H1 (cell line): ENCODE results near the gene MYO5B. TPM values are rescaled to one million over a fixed set of nuclear protein-coding genes. Genes with fewer than 3 reads are reported as not detected.

ENCODE experiments used
- CEBPB ChIP-seq: IDR thresholded peaks from 2 replicates; pipeline ENCODE4 v1.6.1; 2012; ENCODE audit warnings: low read depth, low read length
- PHF8 ChIP-seq: fragments of 200-600 bp; sonication (generic); conservative IDR thresholded peaks from 2 replicates; pipeline ENCODE4 v1.7.1; 2012; ENCODE audit warnings: low read depth, mild to moderate bottlenecking, inconsistent platforms, low read length, moderate library complexity
- polyA plus RNA-seq, 7 experiments: library from polyadenylated mRNA; depleted of rRNA in 3 of 7; stranded (reverse) in 5 of 7; unstranded in 2 of 7; fragments of >200 nt in 5 of 7; fragments of 200-250 nt in 2 of 7; gene quantifications; 1 replicate in 5 of 7; 2 replicates in 1 of 7; 4 replicates in 1 of 7; pipeline versions ENCODE4 v1.2.1 to v1.2.3, GENCODE V29; 2011 to 2013; ENCODE audit warnings: missing spikeins in 2 of 7, mixed read lengths in 2 of 7
- total RNA-seq: library from RNA; stranded (reverse); fragmentation: NEBNext Ultra II Directional; extraction: Animal tissue kit (Norgen Biotek cat#: 25700); gene quantifications from 2 replicates; pipeline ENCODE4 v1.2.1, GENCODE V29; 2021

MYO5B gene
- total and polyA plus RNA-seq, 2 of the 8 experiments (the other 6 are each of a cell fraction or from before 2014, with no cell fraction given), result 6.4 to 7.7 TPM

DNA sequence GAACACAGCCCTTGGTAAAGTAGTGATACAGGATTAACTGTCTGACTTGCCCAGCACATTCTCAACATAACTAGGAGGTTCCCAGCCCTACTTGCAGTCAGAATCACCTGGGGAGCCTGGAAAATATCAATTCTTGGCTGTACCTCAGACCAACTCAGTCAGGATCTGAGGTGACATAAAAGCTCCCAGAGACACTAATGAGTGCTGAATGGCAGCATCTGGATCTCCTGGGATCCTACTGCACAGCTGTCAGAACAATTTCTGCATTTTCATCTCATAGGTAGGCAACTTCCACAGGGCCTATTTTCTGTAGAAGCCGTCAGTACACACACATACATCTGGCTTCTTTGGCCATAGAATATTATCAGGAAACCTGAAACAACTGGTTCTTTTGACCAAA is 138.8 kb downstream of the MYO5B start (continued):
- TF ChIP-seq PHF8 (no peak), CEBPB (no peak)
